Activated CD8-positive, alpha-beta memory T cell treated with anti-CD3 and anti-CD28 coated beads, Interleukin-2, amount 50 U/mL, for 24 hours (primary cell): ENCODE data around the gene PAPPA.

Experiments used
- DNase-seq: peaks from one replicate; pipeline ENCODE4 v3.0.0-alpha.2; 2020; ENCODE audit errors: extremely low read depth

Gene PAPPA

GRCh38 chr9:116232424-116233159, 79.0 kb downstream of the PAPPA start:
- DNase-seq = no peak

- DNase-seq = no peak
Measured at GRCh38 chr9:116233160-116233530, 79.6 kb downstream of the PAPPA start.

GRCh38 chr9:116234081-116234480, 80.5 kb downstream of the PAPPA start:
- no peak for DNase-seq

GRCh38 chr9:116236979-116237378, 83.4 kb downstream of the PAPPA start:
- DNase-seq = no peak

- no peak for DNase-seq
Measured at GRCh38 chr9:116237456-116237855, 83.9 kb downstream of the PAPPA start.

GRCh38 chr9:116238225-116238624, 84.6 kb downstream of the PAPPA start:
- DNase-seq = no peak

- no peak for DNase-seq
Measured at GRCh38 chr9:116238776-116239340, 85.3 kb downstream of the PAPPA start.

GRCh38 chr9:116243708-116244107, 90.1 kb downstream of the PAPPA start:
- DNase-seq = no peak

GRCh38 chr9:116247284-116247683, 93.7 kb downstream of the PAPPA start:
- DNase-seq = no peak

- DNase-seq = no peak
Measured at GRCh38 chr9:116247791-116248374, 94.3 kb downstream of the PAPPA start.

GRCh38 chr9:116250891-116251290, 97.3 kb downstream of the PAPPA start:
- no peak for DNase-seq

GRCh38 chr9:116251366-116251765, 97.8 kb downstream of the PAPPA start:
- no peak for DNase-seq

GRCh38 chr9:116260531-116260930, 106.9 kb downstream of the PAPPA start:
- no peak for DNase-seq

GRCh38 chr9:116262448-116262847, 108.9 kb downstream of the PAPPA start:
- no peak for DNase-seq

- DNase-seq = no peak
Measured at GRCh38 chr9:116264361-116264760, 110.8 kb downstream of the PAPPA start.

GRCh38 chr9:116267021-116267420, 113.4 kb downstream of the PAPPA start:
- no peak for DNase-seq

- DNase-seq = no peak
Measured at GRCh38 chr9:116269250-116269649, 115.7 kb downstream of the PAPPA start.

GRCh38 chr9:116270546-116270945, 117.0 kb downstream of the PAPPA start:
- DNase-seq = no peak

- DNase-seq = no peak
Measured at GRCh38 chr9:116271340-116271739, 117.7 kb downstream of the PAPPA start.

- DNase-seq = no peak
Measured at GRCh38 chr9:116271991-116272390, 118.4 kb downstream of the PAPPA start.

GRCh38 chr9:116274293-116274692, 120.7 kb downstream of the PAPPA start:
- no peak for DNase-seq

GRCh38 chr9:116275418-116276195, 122.0 kb downstream of the PAPPA start:
- no peak for DNase-seq

GRCh38 chr9:116276196-116276493, 122.6 kb downstream of the PAPPA start:
- DNase-seq = no peak
